SK-N-SH treated with all-trans-retinoic acid at 6 μM for 48 hours (cell line): Measurements from ENCODE around the gene RHO.

ENCODE experiments used
- ATAC-seq: fragments of 200-7000 bp; cut with Tn5 transposase; 3 replicates; pipeline ENCODE4 v1.9.1; 2020; ENCODE audit warnings: mild to moderate bottlenecking, moderate library complexity
- ARNTL ChIP-seq: fragments of 450-650 bp; formaldehyde crosslinking; IDR thresholded peaks from 2 replicates; pipeline ENCODE4 v1.5.0; 2020; ENCODE audit warnings: low read depth, mild to moderate bottlenecking, moderate library complexity, borderline replicate concordance
- BACH2 ChIP-seq: fragments of 250-450 bp; sonication (Bioruptor Pico); IDR thresholded peaks from 2 replicates; pipeline ENCODE4 v1.9.0; 2021; ENCODE audit warnings: mild to moderate bottlenecking, borderline replicate concordance
- CREB5 ChIP-seq: fragments of 250-450 bp; sonication (Bioruptor Pico); IDR thresholded peaks from 2 replicates; pipeline ENCODE4 v1.5.1; 2020; ENCODE audit warnings: low read depth, mild to moderate bottlenecking, moderate library complexity
- CSDC2 ChIP-seq: fragments of 250-450 bp; sonication (Bioruptor Pico); IDR thresholded peaks from 2 replicates; pipeline ENCODE4 v1.5.0; 2020; ENCODE audit warnings: mild to moderate bottlenecking, moderate library complexity
- CSRNP3 ChIP-seq: fragments of 250-450 bp; sonication (Bioruptor Pico); IDR thresholded peaks from 2 replicates; pipeline ENCODE4 v1.5.1; 2021; ENCODE audit warnings: mild to moderate bottlenecking, moderate library complexity
- ESRRG ChIP-seq: fragments of 250-450 bp; sonication (Bioruptor Pico); IDR thresholded peaks from 2 replicates; pipeline ENCODE4 v1.6.1; 2021; ENCODE audit warnings: mild to moderate bottlenecking
- ISL1 ChIP-seq: fragments of 250-450 bp; sonication (Bioruptor Pico); IDR thresholded peaks from 2 replicates; pipeline ENCODE4 v2.1.2; 2022; ENCODE audit warnings: mild to moderate bottlenecking, moderate library complexity
- OSR1 ChIP-seq: fragments of 250-450 bp; sonication (Bioruptor Pico); IDR thresholded peaks from 2 replicates; pipeline ENCODE4 v1.8.0; 2022; ENCODE audit warnings: moderate library complexity, mild to moderate bottlenecking, inconsistent platforms
- POU6F1 ChIP-seq: fragments of 250-450 bp; sonication (Bioruptor Pico); IDR thresholded peaks from 2 replicates; pipeline ENCODE4 v1.8.0; 2021; ENCODE audit warnings: low read depth, mild to moderate bottlenecking, moderate library complexity, borderline replicate concordance
- RARB ChIP-seq: fragments of 250-450 bp; sonication (Bioruptor Pico); IDR thresholded peaks from 2 replicates; pipeline ENCODE4 v1.8.0; 2021; ENCODE audit warnings: mild to moderate bottlenecking, moderate library complexity
- SNAI2 ChIP-seq: fragments of 250-450 bp; sonication (Bioruptor Pico); IDR thresholded peaks from 2 replicates; pipeline ENCODE4 v1.5.0; 2020; ENCODE audit warnings: mild to moderate bottlenecking, moderate library complexity
- TCF4 ChIP-seq: fragments of 250-450 bp; sonication (Bioruptor Pico); IDR thresholded peaks from 2 replicates; pipeline ENCODE4 v1.8.0; 2021; ENCODE audit warnings: mild to moderate bottlenecking, moderate library complexity, borderline replicate concordance
- TOX ChIP-seq: fragments of 250-450 bp; sonication (Bioruptor Pico); IDR thresholded peaks from 2 replicates; pipeline ENCODE4 v1.8.0; 2021; ENCODE audit warnings: mild to moderate bottlenecking, moderate library complexity, borderline replicate concordance
- TSHZ2 ChIP-seq: fragments of 250-450 bp; sonication (Bioruptor Pico); IDR thresholded peaks from 2 replicates; pipeline ENCODE4 v1.5.0; 2020; ENCODE audit warnings: mild to moderate bottlenecking, moderate library complexity
- ZC3H10 ChIP-seq: fragments of 250-450 bp; sonication (Bioruptor Pico); IDR thresholded peaks from 2 replicates; pipeline ENCODE4 v1.5.1; 2021; ENCODE audit warnings: mild to moderate bottlenecking, moderate library complexity
- ZFP30 ChIP-seq: fragments of 450-650 bp; formaldehyde crosslinking; IDR thresholded peaks from 2 replicates; pipeline ENCODE4 v1.5.0; 2022; ENCODE audit warnings: mild to moderate bottlenecking, moderate library complexity
- ZNF565 ChIP-seq: fragments of 450-650 bp; formaldehyde crosslinking; conservative IDR thresholded peaks from 2 replicates; pipeline ENCODE4 v1.5.0; 2020; ENCODE audit warnings: low read depth, mild to moderate bottlenecking, moderate library complexity
- ZNF8 ChIP-seq: fragments of 450-650 bp; formaldehyde crosslinking; IDR thresholded peaks from 2 replicates; pipeline ENCODE4 v1.5.0; 2020; ENCODE audit warnings: mild to moderate bottlenecking, moderate library complexity

Gene RHO

GRCh38 chr3:129507181-129507831 is 21.1 kb upstream of the RHO start (continued):
- TF ChIP-seq CSRNP3 (CRISPR knock-in tag) (no peak), ZFP30 (CRISPR knock-in tag) (no peak), TCF4 (CRISPR knock-in tag) (no peak), ZC3H10 (CRISPR knock-in tag) (no peak), ZNF8 (CRISPR knock-in tag) (no peak)

GRCh38 chr3:129512595-129512994 is 15.8 kb upstream of the RHO start:
- no peak for ATAC-seq

More at GRCh38 chr3:129512595-129512994, 15.8 kb upstream of the RHO start:
- TF ChIP-seq CSDC2 (CRISPR knock-in tag) (no peak), TSHZ2 (CRISPR knock-in tag) (no peak), ZC3H10 (CRISPR knock-in tag) (no peak), ZFP30 (CRISPR knock-in tag) (no peak), ISL1 (CRISPR knock-in tag) (no peak), BACH2 (CRISPR knock-in tag) (no peak), ZNF565 (CRISPR knock-in tag) (no peak), ARNTL (CRISPR knock-in tag) (no peak), CSRNP3 (CRISPR knock-in tag) (no peak), POU6F1 (CRISPR knock-in tag) (no peak), ZNF8 (CRISPR knock-in tag) (no peak), RARB (no peak), TOX (no peak), TCF4 (CRISPR knock-in tag) (no peak), SNAI2 (CRISPR knock-in tag) (no peak), OSR1 (CRISPR knock-in tag) (no peak), CREB5 (CRISPR knock-in tag) (no peak), ESRRG (CRISPR knock-in tag) (no peak)
